ENCODE measurements around the gene JAK1.

DNA sequence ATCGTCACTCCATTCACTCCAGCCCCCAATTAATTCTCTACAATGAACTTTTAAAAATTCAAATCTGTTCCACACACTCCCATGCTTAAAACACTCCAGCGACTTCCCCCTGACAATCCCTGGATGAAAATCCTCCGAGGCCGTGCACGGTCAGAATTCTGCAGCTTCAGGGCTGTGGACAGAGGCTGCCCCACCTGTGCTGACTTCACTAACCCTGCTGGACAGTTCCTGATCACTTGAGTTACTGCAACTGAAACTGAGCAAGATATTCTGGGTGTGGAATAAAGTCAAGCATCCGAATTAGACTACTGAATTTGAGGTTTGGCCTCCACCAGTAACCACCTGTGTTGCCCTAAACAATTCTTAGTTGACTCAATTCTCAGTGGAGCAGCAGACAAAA is 1.0 kb upstream of the JAK1 start:
- TF ChIP-seq, protein P1, sequence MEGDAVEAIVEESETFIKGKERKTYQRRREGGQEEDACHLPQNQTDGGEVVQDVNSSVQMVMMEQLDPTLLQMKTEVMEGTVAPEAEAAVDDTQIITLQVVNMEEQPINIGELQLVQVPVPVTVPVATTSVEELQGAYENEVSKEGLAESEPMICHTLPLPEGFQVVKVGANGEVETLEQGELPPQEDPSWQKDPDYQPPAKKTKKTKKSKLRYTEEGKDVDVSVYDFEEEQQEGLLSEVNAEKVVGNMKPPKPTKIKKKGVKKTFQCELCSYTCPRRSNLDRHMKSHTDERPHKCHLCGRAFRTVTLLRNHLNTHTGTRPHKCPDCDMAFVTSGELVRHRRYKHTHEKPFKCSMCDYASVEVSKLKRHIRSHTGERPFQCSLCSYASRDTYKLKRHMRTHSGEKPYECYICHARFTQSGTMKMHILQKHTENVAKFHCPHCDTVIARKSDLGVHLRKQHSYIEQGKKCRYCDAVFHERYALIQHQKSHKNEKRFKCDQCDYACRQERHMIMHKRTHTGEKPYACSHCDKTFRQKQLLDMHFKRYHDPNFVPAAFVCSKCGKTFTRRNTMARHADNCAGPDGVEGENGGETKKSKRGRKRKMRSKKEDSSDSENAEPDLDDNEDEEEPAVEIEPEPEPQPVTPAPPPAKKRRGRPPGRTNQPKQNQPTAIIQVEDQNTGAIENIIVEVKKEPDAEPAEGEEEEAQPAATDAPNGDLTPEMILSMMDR (IDR thresholded peaks at IDR 0.05 in 2 of 3, conservative IDR thresholded peaks at IDR 0.05 in 1 of 3; ENCODE audit: control insufficient read depth in 2 of 3, extremely low read depth in 1 of 3, insufficient read depth in 1 of 3, low read depth in 3 of 3, low read length in 3 of 3), result no peak
- TF ChIP-seq, protein P2, sequence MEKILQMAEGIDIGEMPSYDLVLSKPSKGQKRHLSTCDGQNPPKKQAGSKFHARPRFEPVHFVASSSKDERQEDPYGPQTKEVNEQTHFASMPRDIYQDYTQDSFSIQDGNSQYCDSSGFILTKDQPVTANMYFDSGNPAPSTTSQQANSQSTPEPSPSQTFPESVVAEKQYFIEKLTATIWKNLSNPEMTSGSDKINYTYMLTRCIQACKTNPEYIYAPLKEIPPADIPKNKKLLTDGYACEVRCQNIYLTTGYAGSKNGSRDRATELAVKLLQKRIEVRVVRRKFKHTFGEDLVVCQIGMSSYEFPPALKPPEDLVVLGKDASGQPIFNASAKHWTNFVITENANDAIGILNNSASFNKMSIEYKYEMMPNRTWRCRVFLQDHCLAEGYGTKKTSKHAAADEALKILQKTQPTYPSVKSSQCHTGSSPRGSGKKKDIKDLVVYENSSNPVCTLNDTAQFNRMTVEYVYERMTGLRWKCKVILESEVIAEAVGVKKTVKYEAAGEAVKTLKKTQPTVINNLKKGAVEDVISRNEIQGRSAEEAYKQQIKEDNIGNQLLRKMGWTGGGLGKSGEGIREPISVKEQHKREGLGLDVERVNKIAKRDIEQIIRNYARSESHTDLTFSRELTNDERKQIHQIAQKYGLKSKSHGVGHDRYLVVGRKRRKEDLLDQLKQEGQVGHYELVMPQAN (conservative IDR thresholded peaks at IDR 0.05), result no peak
- no peak for TF ChIP-seq MEF2A (IDR thresholded peaks at IDR 0.05; ENCODE audit: insufficient read depth, low read depth, low read length)
- no peak for TF ChIP-seq KDM1A (IDR thresholded peaks at IDR 0.05; ENCODE audit: borderline replicate concordance)
- TF ChIP-seq TAF1 (IDR thresholded peaks at IDR 0.05; ENCODE audit: borderline replicate concordance, low read depth, low read length), result no peak
- TF ChIP-seq NR2F1 (conservative IDR thresholded peaks at IDR 0.05), result no peak
- no peak for TF ChIP-seq CBX3 (IDR thresholded peaks at IDR 0.05; ENCODE audit: borderline replicate concordance, low read depth)
- TF ChIP-seq, protein P3, sequence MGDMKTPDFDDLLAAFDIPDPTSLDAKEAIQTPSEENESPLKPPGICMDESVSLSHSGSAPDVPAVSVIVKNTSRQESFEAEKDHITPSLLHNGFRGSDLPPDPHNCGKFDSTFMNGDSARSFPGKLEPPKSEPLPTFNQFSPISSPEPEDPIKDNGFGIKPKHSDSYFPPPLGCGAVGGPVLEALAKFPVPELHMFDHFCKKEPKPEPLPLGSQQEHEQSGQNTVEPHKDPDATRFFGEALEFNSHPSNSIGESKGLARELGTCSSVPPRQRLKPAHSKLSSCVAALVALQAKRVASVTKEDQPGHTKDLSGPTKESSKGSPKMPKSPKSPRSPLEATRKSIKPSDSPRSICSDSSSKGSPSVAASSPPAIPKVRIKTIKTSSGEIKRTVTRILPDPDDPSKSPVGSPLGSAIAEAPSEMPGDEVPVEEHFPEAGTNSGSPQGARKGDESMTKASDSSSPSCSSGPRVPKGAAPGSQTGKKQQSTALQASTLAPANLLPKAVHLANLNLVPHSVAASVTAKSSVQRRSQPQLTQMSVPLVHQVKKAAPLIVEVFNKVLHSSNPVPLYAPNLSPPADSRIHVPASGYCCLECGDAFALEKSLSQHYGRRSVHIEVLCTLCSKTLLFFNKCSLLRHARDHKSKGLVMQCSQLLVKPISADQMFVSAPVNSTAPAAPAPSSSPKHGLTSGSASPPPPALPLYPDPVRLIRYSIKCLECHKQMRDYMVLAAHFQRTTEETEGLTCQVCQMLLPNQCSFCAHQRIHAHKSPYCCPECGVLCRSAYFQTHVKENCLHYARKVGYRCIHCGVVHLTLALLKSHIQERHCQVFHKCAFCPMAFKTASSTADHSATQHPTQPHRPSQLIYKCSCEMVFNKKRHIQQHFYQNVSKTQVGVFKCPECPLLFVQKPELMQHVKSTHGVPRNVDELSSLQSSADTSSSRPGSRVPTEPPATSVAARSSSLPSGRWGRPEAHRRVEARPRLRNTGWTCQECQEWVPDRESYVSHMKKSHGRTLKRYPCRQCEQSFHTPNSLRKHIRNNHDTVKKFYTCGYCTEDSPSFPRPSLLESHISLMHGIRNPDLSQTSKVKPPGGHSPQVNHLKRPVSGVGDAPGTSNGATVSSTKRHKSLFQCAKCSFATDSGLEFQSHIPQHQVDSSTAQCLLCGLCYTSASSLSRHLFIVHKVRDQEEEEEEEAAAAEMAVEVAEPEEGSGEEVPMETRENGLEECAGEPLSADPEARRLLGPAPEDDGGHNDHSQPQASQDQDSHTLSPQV (IDR thresholded peaks at IDR 0.05), result no peak
- no peak for TF ChIP-seq FOS (IDR thresholded peaks at IDR 0.05; ENCODE audit: borderline replicate concordance, extremely low read depth, insufficient read length)
